GM21515 (cell line): ENCODE results near the gene PPP1R26.
"Not testable (repeated sequence)": the region's sequence is repeated elsewhere in the genome, so short reads cannot be mapped to it uniquely, and the experiment has no call there.

Experiments used
- ATAC-seq: cut with Tn5 transposase; IDR thresholded peaks from one replicate; pipeline ENCODE4 v1.9.1; 2021; ENCODE audit not compliant: unreplicated experiment

Gene PPP1R26

DNA sequence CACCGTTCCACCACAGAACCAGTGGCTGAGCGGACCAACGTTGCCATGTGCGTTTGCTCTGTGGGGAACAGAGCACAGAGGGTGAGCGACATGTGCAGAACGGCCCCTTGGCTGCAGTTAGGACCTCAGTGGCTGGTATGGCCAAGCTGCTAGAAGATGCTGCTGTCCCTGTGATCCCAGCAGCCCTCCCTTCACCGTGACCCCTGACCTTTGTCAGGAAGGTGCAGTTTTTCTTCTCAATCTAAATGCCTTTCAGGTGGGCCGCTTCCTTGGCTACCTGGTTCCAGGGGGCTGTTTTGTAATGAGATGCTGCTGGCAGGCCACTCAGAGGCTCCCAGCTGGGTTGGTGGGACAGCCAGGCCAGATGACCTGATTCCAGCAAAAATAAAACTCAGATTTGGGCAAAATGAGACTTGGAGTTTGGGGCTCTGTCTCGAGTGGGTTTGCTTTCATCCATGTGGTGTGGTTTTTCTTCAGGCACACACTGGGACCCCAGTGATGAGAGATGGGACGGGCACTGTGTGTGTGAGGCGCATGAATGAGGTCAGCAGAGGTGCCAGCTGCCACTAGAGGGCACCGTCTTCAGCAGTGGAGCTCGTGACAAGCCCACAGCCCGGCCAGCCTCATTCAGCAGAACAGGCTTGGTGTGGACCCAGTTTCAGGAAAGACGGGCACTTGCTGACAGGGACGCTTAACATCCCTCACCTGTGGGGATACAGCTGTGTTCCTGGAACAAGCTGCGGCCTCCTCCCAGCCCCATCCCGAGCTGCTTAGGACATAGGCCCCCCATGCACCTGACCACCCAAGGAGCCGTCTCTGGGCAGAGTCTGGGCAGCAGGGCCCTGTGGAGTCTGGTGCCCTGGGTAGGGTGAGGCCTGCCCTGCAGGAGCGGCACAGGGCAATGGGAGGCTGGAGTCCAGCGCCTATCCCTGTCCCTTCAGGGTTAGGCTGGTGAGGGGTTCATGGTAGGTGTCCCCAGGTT lies 25.0 kb downstream of the PPP1R26 start:
- no peak for ATAC-seq

DNA sequence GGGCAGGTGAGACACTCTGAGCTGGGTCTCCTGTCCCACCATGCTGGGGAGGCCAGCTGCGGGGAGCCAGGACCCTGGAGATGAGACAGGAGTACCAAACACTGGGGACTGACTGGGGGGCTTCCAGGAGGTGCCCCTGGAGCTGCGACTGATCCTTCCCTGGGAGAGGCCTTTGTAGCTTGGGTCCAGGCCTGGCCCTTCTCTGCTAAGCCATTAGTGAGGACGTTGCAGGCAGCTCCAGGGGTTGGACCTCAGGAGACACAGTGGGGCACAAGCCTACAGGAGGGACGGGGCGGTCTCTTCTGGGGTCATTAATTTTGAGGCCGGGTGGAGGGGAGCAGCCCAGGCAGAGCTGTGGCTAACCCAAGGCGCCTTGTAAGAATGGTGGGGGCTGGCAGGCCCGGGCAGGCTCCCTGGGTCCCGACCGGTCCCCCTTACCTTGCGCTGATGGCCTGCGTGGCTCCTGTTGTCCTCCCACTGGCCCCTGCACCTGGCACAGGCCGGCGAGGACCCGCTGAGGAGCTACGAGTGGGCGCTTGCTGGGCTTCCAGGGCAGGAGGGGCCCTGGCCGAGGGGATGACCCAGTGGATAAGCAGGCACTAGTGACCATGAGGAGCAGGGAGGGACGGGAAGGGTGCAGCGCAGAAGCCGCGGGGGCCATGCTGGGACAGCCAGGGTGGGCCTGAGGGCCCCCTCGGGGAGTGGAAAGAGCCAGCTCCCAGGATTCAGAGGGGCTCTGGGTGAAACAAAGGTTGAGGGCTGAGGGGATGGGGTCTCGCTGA lies 26.0 kb downstream of the PPP1R26 start:
- ATAC-seq = no peak

DNA sequence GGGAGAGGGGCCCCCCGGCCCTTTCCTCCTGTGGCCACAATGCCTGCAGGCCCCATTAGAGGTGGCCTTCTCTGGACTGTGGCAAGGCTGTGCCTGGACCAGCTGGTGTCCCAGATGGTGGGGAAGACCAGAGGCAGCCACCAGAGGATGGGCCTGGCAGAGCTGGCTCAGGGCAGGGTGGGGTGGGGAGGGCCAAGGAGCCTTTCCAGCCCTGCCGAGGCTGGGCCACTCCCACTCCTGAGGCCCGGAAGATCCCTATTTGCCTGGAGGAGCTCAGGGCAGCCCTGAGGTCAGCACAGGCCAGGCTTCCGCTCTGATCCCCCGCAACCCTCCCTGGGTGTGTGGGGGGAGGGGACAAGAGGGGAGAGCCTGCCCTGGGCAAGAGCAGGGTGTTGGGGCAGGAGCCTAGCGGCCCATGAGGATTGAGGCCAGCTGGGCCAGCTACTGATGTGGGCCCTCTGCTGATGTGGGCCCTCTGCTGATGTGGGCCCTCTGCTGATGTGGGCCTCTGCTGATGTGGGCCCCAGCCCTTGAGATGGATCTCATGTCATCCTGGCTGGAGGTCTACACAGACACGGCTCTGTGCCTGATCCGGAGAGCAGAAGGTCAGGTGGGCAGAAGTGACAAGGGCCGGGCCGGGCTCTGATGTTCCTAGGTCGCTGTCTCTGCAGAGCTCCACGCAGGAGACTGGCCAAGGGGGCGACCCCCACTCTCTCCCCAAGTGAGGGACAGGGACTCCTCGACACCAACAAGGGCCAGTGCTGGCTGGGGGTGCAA lies 26.9 kb downstream of the PPP1R26 start:
- no peak for ATAC-seq

DNA sequence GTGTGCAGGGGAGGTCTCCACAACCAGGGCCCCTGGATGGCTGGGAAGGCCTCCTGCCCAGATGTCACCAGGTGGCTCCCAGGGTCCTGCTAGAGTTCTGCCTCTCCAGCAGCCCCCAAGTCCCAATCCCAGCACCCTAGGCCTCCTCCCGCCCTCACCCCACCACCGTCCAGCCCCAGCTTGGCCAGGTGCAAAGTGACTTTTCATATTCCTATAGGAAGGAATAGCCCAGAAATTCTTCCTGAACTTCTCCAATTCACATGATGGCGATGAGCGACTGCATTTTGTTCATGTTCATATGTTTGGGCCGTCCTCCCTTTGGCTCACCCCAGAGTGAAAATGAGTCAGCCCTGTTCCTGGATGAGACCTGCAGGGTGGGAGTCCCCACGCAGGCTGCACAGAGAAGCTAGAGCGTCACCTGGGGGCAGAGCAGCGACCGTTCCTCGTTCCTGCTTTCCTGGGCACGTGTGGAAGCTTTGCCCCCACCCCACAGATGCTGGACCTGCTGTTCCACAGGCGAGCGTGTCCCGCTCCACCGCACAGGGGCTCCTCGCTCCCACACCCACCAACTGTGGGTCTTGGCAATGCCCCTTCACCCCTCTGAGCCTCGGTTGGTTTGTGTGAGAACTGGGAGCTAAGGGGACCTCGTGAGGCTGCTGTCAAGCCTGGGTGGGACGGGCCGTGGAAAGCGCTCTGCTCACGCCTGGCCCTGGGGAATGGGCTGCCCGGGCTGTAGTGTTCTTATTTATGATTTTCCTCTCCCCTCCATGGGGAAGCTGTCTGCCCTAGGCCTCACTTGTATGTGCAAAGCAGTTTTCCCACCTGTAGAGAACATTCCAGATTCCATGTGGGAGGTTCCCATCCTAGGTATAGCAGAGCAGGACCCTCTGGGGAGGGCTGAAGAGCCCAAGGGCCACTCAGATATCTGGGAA lies 27.8 kb downstream of the PPP1R26 start:
- ATAC-seq = no peak

DNA sequence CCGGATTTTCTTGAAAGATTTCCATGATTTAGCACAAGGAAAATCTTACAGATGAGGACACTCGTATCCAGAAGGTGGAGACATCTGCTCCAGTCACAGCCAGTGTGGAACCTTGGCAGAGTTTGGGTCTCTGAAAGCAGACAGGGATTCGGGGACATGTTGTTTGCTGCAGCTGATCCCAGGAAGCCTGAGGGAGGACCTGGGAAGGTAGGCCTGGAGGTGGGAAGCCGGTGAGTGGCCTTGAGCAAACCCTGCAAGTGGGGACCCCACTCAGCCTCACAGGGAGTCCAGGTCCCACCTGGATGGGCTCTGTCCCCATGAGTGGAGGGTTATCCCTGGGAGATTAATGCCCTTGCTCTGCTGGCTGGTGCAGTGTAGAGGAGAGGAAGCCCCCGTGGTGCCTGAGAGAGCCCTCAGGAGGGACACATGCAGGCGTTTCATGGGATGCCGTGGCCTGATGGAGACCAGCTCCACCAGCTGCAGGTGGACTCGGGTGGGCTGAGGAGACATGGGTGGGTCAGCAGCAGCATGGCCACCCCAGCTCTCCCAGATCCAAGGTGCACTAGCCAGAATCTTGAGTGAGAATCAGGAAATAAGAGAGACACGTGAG lies 28.7 kb downstream of the PPP1R26 start:
- ATAC-seq = no peak

DNA sequence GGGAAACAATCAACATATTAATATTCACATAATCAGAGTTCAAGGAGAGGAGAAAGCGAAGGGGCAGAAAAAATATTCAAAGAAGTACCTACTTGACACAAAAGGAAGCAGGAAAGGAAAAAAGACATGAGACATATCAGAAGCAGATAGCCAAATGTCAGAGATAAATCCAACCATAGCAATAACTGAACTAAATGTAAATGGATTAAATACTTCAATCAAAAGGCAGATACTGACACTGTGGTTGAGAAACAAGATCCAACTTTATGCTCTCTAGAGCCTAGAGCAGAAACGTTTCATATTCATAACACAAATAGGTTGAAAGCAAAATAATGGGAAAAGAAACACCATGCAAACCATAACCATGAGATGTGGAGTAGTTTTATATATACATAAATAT lies 29.9 kb downstream of the PPP1R26 start:
- ATAC-seq = no peak

DNA sequence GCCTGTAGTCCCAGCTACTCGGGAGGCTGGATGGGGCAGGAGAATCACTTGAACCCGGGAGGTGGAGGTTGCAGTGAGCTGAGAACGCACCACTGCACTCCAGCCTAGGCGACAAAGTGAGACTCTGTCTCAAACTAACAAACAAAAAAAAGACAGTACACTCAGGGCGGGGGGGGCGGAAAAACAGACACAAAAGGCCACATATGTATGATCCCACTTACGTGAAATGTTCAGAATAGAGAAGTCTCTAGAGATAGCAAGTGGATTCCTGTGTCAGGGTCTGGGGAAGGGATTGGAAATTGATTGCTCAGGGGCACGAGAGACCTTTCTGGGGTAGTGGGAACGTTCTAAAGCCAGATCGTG lies 32.6 kb downstream of the PPP1R26 start:
- ATAC-seq = no peak

DNA sequence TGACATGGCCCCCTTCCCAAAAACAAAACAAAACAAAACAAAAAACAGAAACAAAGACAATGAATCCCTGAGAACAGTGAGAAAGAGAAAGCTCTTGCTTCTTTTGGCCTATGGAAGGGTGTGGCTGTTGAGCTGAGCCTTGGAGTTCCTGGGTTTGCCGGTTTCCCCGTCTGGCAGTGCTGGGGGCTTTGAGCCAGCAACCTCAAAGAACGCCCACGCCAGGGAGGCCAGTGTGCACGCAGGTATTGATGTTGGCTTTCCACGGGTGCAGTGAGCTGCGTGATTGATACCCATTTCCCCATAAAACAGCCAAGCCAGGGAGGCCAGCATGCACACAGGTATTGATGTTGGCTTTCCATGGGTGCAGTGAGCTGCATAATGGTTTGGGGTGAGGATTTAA lies 33.3 kb downstream of the PPP1R26 start:
- no peak for ATAC-seq

DNA sequence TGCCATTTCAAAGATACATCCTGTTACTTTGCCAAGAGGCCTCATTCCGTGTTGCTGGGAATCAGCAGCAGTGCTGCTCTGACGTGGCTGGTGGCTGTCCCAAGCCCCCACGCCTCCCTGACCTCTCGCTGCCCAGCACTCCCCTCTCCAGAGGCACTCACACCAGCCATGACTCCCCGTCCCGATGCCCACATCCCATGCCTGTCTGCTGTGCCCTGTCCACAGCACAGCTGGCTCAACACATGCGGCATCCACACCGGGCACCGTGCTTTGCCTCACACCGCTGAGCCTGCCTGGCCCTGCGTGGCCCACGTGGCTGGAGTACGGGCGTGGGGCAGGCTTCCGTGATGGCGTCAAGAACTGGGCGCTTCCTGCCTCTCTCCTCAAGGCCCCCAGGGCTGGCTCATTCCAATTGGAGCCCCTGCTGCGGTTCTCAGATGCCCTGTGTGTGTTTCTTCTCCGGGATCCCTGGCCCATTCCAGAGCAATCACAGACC lies 33.8 kb downstream of the PPP1R26 start:
- no peak for ATAC-seq

DNA sequence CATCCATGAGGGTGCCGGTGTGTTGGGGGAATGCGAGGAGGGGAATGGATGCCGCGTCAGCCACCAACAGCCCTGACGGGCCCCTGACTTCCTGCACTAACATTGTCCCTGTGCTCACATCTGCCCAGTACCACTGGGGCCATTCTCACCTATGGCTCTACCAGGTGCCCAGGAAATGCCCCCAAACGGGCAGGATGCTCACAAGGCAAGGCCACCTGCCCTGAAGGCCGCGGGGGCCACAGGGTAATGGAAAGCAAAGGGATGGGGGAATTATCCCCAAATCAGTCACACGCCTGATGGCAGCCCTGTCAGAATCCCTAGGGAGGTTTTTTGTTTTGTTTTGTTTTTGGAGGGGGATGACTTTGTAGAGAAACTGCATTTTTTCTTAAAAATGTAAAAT lies 34.3 kb downstream of the PPP1R26 start:
- ATAC-seq = not testable (repeated sequence)

DNA sequence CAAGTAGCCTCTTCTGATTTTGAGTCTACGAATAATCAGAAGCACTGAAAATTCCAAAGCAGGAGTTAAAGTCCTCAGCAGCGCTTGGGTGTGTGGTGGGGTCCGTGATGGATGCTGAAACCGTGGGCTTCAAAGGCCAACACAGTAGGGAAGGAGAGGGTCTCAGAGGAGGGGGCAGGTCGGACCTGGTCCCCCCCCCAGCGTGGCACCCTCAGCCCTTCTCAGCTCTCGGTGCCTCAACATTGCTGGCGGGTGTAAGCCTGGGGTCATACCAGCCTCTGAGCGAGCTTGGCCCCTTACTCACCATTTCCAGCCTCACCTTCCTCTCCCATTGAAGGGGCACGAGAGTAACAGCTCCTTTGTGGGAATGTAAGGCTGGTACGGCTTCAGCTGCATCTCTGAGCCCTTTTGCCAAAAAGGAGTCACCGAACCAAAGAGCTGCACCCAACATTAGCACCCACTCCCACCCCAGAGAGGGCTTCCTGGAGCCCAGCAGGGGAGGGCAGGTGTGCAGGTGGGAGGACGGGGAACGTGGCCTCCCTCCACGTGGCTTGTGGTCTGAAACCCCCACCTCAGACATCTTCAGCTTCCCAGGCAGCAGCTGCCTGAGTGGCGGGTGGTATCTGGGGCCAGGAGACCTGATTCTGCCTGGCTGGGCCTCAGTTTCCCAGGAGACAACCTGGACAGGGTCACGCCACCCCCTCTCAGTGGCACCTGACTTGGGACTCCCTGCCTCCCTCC lies 34.9 kb downstream of the PPP1R26 start:
- ATAC-seq = no peak

DNA sequence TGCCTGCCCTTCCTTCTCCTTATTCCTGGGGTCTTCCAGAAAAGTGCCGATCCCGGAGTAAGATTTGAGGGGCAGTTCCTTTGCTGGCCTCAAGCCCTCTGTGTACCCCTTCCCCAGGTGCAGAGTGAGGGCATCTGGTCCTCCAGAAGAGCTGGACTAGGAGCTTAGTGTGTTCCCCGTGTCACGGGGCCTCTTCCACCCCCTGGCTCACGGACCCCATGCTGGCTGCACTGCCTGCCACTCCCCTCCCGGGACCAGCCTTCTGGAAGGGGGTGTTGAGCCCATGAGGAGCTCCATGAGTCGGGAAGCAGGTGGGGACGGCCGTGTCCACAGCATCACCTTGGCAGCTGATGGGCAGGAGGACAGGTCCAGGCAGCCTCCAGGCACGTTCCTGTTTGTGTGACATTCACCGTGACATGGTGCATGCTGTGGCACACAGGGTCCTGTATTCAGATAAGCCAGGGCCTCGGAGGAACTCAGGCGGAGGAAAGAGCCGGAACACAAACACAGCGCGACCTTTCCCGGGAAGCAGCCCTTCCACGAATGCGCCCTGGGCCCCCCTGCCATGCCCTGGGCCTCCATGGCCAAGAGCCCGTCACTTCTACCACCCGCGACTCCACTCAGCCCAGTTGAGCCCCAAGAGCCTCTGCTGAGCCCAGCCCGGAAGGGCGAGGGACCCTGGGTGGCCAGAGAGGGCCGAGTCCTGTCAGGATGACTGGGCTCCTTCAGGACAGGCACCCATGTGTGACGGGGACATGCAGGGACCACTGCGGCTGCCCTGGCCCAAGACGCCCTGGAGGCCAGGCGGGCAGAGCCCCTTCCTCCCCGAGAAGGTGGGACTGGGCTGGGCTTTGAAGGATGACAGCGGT lies 35.7 kb downstream of the PPP1R26 start:
- ATAC-seq = no peak

DNA sequence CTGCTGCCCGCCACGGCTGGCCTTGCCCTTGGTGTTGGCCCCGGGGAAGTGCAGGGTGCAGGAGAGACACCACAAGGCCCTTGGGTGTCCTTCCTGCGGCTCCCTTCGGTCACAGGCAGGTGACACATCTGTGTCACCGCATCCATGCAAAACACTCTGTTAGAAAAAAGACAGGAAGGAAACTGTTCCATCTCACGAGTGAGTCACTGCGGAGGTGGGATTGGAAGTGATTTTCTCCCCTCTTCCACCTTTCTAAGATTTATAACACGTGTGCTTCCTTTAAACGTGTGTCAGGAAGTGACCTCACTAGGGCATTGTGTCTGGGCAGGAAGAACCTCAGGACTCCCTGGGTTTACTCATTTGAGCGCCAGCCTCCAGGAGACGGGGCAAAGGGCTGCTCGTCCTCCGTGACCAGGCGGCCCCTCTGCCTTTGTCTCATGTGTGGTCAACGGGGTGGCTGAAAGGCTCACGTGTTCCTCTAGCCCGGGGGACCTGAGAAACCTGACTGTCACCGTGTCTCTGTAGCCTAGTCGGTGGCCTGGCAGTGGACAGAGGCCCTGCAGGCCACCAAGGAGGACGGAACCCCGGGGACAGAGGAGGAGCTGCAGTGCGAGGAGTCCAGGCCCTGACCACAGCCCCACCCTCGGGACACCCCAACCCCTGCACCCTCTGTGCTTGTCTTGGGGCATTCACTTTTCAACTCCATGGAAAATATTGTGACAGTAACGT lies 36.7 kb downstream of the PPP1R26 start:
- no peak for ATAC-seq

DNA sequence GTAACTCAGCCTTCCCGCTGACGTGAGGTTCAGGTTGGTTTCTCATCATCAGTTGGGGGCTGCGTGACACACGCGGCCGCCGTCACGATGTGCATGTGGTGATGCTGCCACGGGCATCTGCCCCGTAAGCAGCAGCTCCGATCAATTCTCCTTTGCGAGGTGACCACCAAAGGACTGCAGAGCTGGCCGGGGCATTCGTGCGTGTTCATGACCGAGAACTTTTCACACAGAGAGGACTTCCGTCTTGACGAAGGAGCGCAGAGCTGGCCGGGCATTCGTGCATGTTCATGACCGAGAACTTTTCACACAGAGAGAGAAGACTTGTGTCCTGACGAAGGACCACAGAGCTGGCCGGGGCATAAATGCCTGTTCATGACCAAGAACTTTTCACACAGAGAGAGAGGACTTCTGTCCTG lies 37.8 kb downstream of the PPP1R26 start:
- ATAC-seq = no peak

DNA sequence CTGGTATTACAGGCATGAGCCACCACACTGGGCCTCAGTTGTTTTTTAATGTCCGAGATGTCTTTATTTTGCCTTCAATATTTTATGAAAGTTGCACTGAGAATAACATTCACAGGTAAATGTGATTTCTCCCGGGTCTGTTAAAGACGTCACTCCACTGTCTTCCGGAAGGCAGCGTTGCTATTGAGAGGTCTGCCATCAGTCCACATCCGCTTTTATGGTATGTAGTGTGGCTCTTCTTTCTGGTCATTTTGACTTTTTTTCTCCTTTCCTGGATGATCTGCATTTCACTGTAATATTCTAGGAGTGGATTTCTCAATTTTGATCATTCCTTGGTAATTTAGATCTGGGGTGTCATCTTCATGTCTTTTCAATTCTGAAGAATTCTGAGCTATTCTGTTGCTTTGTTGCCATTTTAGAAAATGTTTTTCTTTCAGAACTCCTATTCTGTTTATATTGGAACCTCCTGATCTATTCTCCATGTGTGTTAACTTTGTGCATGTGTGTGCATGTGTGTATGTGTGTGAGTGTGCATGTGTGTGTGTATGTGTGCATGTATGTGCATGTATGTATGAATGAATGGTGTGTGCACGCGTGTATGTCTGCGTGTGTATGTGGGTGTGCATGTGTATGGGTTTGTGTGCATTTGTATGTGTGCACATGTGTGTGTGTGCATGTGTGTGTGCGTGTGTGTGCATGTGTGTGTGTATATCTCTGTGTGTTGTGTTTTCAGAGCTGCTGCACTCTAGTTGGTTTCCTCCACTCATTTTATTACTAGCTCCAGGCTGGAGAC lies 39.8 kb downstream of the PPP1R26 start:
- ATAC-seq = no peak

DNA sequence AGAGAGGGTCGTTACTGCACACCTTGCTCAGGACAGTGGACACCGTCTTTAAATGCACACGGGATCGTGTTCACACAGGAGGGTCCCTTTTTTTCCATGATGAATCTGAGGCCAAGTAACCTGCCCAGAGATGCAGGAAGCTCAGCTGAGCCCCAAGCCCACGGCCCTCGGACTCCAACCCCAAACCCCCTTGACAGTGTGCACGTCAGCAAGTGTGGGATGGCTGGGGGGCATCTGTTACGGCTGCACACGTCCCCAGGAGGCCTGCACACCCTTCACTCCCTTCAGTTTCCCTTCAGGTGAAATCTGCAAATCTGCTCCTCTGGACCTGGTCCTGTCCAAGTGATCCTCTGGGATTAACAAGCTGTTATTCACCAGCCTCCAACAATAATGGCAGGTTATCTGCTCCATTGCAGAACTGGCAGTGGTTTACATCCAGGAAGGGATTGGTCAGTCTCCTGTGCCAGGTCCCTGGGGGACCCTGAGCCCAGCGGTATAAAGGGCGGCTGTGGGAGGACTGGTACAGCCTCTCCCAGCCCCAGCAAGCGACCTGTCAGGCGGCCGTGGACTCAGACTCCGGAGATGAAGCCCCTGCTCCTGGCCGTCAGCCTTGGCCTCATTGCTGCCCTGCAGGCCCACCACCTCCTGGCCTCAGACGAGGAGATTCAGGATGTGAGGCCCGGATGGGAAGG lies 41.5 kb downstream of the PPP1R26 start, which contains the start of gene LCN1:
LCN1 (plus strand) TSS at position 525 of the 692 bp plus-strand sequence; CDS start at position 583, 58 bp downstream.
- no peak for ATAC-seq
